AG04450 (cell line): ENCODE results near the gene ADAMTS6. TPM values are rescaled to one million over a fixed set of nuclear protein-coding genes. Genes with fewer than 3 reads are reported as not detected.
"Not testable (repeated sequence)": the region's sequence is repeated elsewhere in the genome, so short reads cannot be mapped to it uniquely, and the experiment has no call there.

Source experiments
- CTCF ChIA-PET: fragments of 300-600, 350-600 bp; formaldehyde crosslinking; extraction: SDS; loops from one replicate; lab custom pipeline; 2022; ENCODE audit warnings: antibody characterized with exemption, inconsistent platforms; lab: Charles Lee
- POLR2A ChIA-PET: fragments of 350-600 bp; formaldehyde crosslinking; extraction: SDS; loops from one replicate; lab custom pipeline; 2021; ENCODE audit warnings: antibody characterized with exemption, inconsistent platforms; lab: Yijun Ruan, JAX
- DNase-seq: peaks from one replicate; pipeline ENCODE4 v3.0.0-alpha.2; 2011; ENCODE audit warnings: low read depth, low spot score
- H3K27ac ChIP-seq: one replicate; pipeline ENCODE4 v1.5.1; 2012; ENCODE audit warnings: low read depth, low read length, control low read depth
- H3K27me3 ChIP-seq: one replicate; pipeline ENCODE4 v1.6.0; 2012; ENCODE audit warnings: low read length; ENCODE audit not compliant: control insufficient read depth, insufficient read depth
- H3K4me3 ChIP-seq: 2 replicates; pipeline ENCODE4 v1.5.1; 2011; ENCODE audit warnings: mild to moderate bottlenecking, low read depth, low read length, control low read depth
- H3K9me3 ChIP-seq: 2 replicates; pipeline ENCODE4 v1.5.1; 2012; ENCODE audit warnings: low read length; ENCODE audit not compliant: control insufficient read depth, insufficient read depth
- CTCF ChIP-seq: IDR thresholded peaks from 2 replicates; pipeline ENCODE4 v1.5.1; 2011; ENCODE audit warnings: low read depth, low read length, control low read depth, inconsistent platforms
- polyA plus RNA-seq: library from polyadenylated mRNA; depleted of rRNA; stranded (reverse); fragments of >200 nt; gene quantifications from 2 replicates; pipeline ENCODE4 v1.2.3, GENCODE V29; 2011

The ADAMTS6 gene
- polyA plus RNA-seq, 1 experiment: 22.5 TPM

- no peaks in the 10 kb centered on the region for H3K27me3 ChIP-seq
- H3K9me3 ChIP-seq: no peaks in the 10 kb centered on the region
- H3K4me3 ChIP-seq: no peak overlapping the region
- TF ChIP-seq CTCF: no peak
- no peak for DNase-seq
- ChIA-PET CTCF (no interaction called here), POLR2A (no interaction called here)
- H3K27ac ChIP-seq: peak overlapping the region; percentile 34
Measured at GRCh38 chr5:65329266-65329665, 152.5 kb downstream of the ADAMTS6 start.

- peak; percentile 13 for DNase-seq
- H3K9me3 ChIP-seq: no peaks in the 10 kb centered on the region
- ChIA-PET POLR2A (interaction anchor here (0.6 kb wide), 1 partner anchor 55 kb away, joined by 7 read pairs; no protein-coding TSS in a partner anchor), CTCF (no interaction called here)
- H3K27ac ChIP-seq: no peak overlapping the region
- H3K27me3 ChIP-seq: no peaks in the 10 kb centered on the region
- no peak overlapping the region for H3K4me3 ChIP-seq
- TF ChIP-seq CTCF: no peak
Measured at GRCh38 chr5:65327582-65327981, 154.1 kb downstream of the ADAMTS6 start.

GRCh38 chr5:65326922-65327321 lies 154.8 kb downstream of the ADAMTS6 start:
- POLR2A ChIA-PET: interaction anchor here (0.6 kb wide), 1 partner anchor 54 kb away, joined by 7 read pairs; no protein-coding TSS in a partner anchor
- peak overlapping the region; percentile 31 for H3K27ac ChIP-seq
- CTCF ChIA-PET: interaction anchor here (0.6 kb wide), 1 partner anchor 486 kb away, joined by 4 read pairs; no protein-coding TSS in a partner anchor

GRCh38 chr5:65324226-65324625 lies 157.5 kb downstream of the ADAMTS6 start:
- H3K9me3 ChIP-seq: no peaks in the 10 kb centered on the region
- ChIA-PET POLR2A (interaction anchor here (0.6 kb wide), 1 partner anchor 114 kb away, joined by 6 read pairs; no protein-coding TSS in a partner anchor), CTCF (no interaction called here)
- TF ChIP-seq CTCF: no peak
- no peak overlapping the region for H3K4me3 ChIP-seq
- H3K27ac ChIP-seq: no peak overlapping the region
- no peaks in the 10 kb centered on the region for H3K27me3 ChIP-seq
- DNase-seq: no peak

More at GRCh38 chr5:65326922-65327321, 154.8 kb downstream of the ADAMTS6 start:
- TF ChIP-seq CTCF: no peak
- Histone ChIP-seq H3K4me3 (no peak overlapping the region), H3K27me3 (no peaks in the 10 kb centered on the region), H3K9me3 (no peaks in the 10 kb centered on the region)
- peak; percentile 27 for DNase-seq

GRCh38 chr5:65320704-65321103 lies 161.0 kb downstream of the ADAMTS6 start:
- DNase-seq, H3K9me3 ChIP-seq, POLR2A ChIA-PET, CTCF ChIA-PET, H3K27me3 ChIP-seq, H3K4me3 ChIP-seq, H3K27ac ChIP-seq: not testable (repeated sequence)
